GM23338 (cell line): Measurements from ENCODE around the gene DAB1. TPM values are rescaled to one million over a fixed set of nuclear protein-coding genes. Genes with fewer than 3 reads are reported as not detected.

ENCODE experiments used
- ATAC-seq: fragments of 200-7000 bp; cut with Tn5 transposase; 3 replicates; pipeline ENCODE4 v1.9.1; 2020
- DNase-seq: peaks from one replicate; pipeline ENCODE4 v3.0.0-alpha.2; 2015; ENCODE audit warnings: low spot score
- H2AFZ ChIP-seq: fragments of 200-600 bp; sonication (generic); 2 replicates; pipeline ENCODE4 v1.8.0; 2016; ENCODE audit warnings: antibody characterized with exemption, mild to moderate bottlenecking, moderate library complexity
- H3F3A ChIP-seq: fragments of 200-600 bp; sonication (generic); replicated peaks from 2 replicates; pipeline ENCODE4 v1.8.0; 2017; ENCODE audit warnings: antibody characterized with exemption, mixed run types, low read depth
- H3K27ac ChIP-seq: fragments of 200-600 bp; sonication (generic); 2 replicates; pipeline ENCODE4 v1.6.1; 2016; ENCODE audit warnings: low read depth
- H3K27me3 ChIP-seq: fragments of 200-600 bp; sonication (generic); 2 replicates; pipeline ENCODE4 v1.8.0; 2016; ENCODE audit warnings: mild to moderate bottlenecking, mixed run types, moderate library complexity; ENCODE audit not compliant: insufficient read depth
- H3K36me3 ChIP-seq: fragments of 200-600 bp; sonication (generic); 2 replicates; pipeline ENCODE4 v1.8.0; 2016; ENCODE audit warnings: mild to moderate bottlenecking; ENCODE audit not compliant: insufficient read depth
- H3K4me1 ChIP-seq: fragments of 200-600 bp; sonication (generic); 2 replicates; pipeline ENCODE4 v1.8.0; 2016; ENCODE audit warnings: mild to moderate bottlenecking, moderate library complexity; ENCODE audit not compliant: insufficient read depth
- H3K4me2 ChIP-seq: fragments of 200-600 bp; sonication (generic); 2 replicates; pipeline ENCODE4 v1.7.1; 2017; ENCODE audit warnings: mixed run types
- H3K4me3 ChIP-seq: fragments of 200-600 bp; sonication (generic); 2 replicates; pipeline ENCODE4 v1.6.1; 2016; ENCODE audit warnings: mixed run types
- H3K79me2 ChIP-seq: fragments of 200-600 bp; sonication (generic); replicated peaks from 2 replicates; pipeline ENCODE4 v1.8.0; 2017; ENCODE audit warnings: mild to moderate bottlenecking; ENCODE audit not compliant: insufficient read depth
- H3K9me2 ChIP-seq: fragments of 200-600 bp; sonication (generic); 2 replicates; pipeline ENCODE4 v1.8.0; 2017; ENCODE audit not compliant: insufficient read depth
- H4K20me1 ChIP-seq: fragments of 200-600 bp; sonication (generic); replicated peaks from 2 replicates; pipeline ENCODE4 v1.8.0; 2017; ENCODE audit warnings: mild to moderate bottlenecking; ENCODE audit not compliant: insufficient read depth
- H3K27ac Mint-ChIP-seq: 2 replicates; pipeline ENCODE4 v1.8.0; 2020; ENCODE audit warnings: inconsistent platforms, mild to moderate bottlenecking, moderate library complexity, mixed read lengths
- H3K27me3 Mint-ChIP-seq: 3 replicates; pipeline ENCODE4 v1.8.0; 2022; ENCODE audit warnings: low read depth, mild to moderate bottlenecking, moderate library complexity, mixed read lengths, inconsistent platforms; ENCODE audit not compliant: insufficient read depth, poor library complexity
- H3K36me3 Mint-ChIP-seq: 3 replicates; pipeline ENCODE4 v1.8.0; 2021; ENCODE audit warnings: low read depth, mild to moderate bottlenecking, inconsistent platforms, moderate library complexity, mixed read lengths
- H3K4me1 Mint-ChIP-seq: 3 replicates; pipeline ENCODE4 v1.8.0; 2020; ENCODE audit warnings: mild to moderate bottlenecking, inconsistent platforms, mixed read lengths
- H3K4me3 Mint-ChIP-seq: 3 replicates; pipeline ENCODE4 v1.8.0; 2021; ENCODE audit warnings: moderate library complexity, mild to moderate bottlenecking, inconsistent platforms, mixed read lengths
- H3K9me3 Mint-ChIP-seq: 3 replicates; pipeline ENCODE4 v1.8.0; 2020; ENCODE audit warnings: moderate library complexity, mild to moderate bottlenecking, inconsistent platforms, mixed read lengths
- CREB1 ChIP-seq: fragments of 250-450 bp; sonication (Bioruptor Pico); IDR thresholded peaks from 2 replicates; pipeline ENCODE4 v1.5.0; 2020; ENCODE audit warnings: low read depth, mild to moderate bottlenecking, moderate library complexity
- CTCF ChIP-seq, 2 experiments: fragments of 200-600 bp in 1 of 2; sonication (generic) in 1 of 2; conservative IDR thresholded peaks; 2 replicates each; pipeline versions ENCODE4 v1.5.1 to v1.6.1; 2016 to 2017; ENCODE audit warnings: antibody characterized with exemption in 2 of 2, low read depth in 2 of 2, mild to moderate bottlenecking in 2 of 2, moderate library complexity in 1 of 2
- ETS1 ChIP-seq: IDR thresholded peaks from 2 replicates; pipeline ENCODE4 v1.6.1; 2016; ENCODE audit warnings: antibody characterized with exemption
- EZH2 ChIP-seq: fragments of 200-600 bp; sonication (generic); IDR thresholded peaks from one replicate; pipeline ENCODE4 v1.8.0; 2017; ENCODE audit warnings: antibody characterized with exemption, mild to moderate bottlenecking, low read depth; ENCODE audit not compliant: unreplicated experiment
- EZH2phosphoT487 ChIP-seq: fragments of 200-600 bp; sonication (generic); IDR thresholded peaks from one replicate; pipeline ENCODE4 v1.8.1; 2018; ENCODE audit warnings: antibody characterized with exemption; ENCODE audit not compliant: unreplicated experiment
- JUNB ChIP-seq: IDR thresholded peaks from one replicate; pipeline ENCODE4 v1.6.1; 2016; ENCODE audit warnings: antibody characterized with exemption; ENCODE audit not compliant: unreplicated experiment
- NANOG ChIP-seq: IDR thresholded peaks from 2 replicates; pipeline ENCODE4 v1.6.1; 2016; ENCODE audit warnings: antibody characterized with exemption, borderline replicate concordance
- POLR2AphosphoS5 ChIP-seq: IDR thresholded peaks from 2 replicates; pipeline ENCODE4 v1.6.1; 2016; ENCODE audit warnings: antibody characterized with exemption, low read depth
- REST ChIP-seq: IDR thresholded peaks from one replicate; pipeline ENCODE4 v1.6.1; 2018; ENCODE audit warnings: antibody characterized with exemption; ENCODE audit not compliant: unreplicated experiment
- STAT1 ChIP-seq: IDR thresholded peaks from one replicate; pipeline ENCODE4 v1.6.1; 2016; ENCODE audit warnings: antibody characterized with exemption; ENCODE audit not compliant: unreplicated experiment
- ZNF114 ChIP-seq: fragments of 250-450 bp; sonication (Bioruptor Pico); IDR thresholded peaks from 2 replicates; pipeline ENCODE4 v1.5.0; 2020; ENCODE audit warnings: mild to moderate bottlenecking, moderate library complexity
- ZNF331 ChIP-seq: fragments of 250-450 bp; sonication (Bioruptor Pico); IDR thresholded peaks from 2 replicates; pipeline ENCODE4 v1.5.0; 2020; ENCODE audit warnings: low read depth, mild to moderate bottlenecking, moderate library complexity
- ZNF462 ChIP-seq: fragments of 250-450 bp; sonication (Bioruptor Pico); IDR thresholded peaks from 2 replicates; pipeline ENCODE4 v1.5.0; 2020; ENCODE audit warnings: mild to moderate bottlenecking, moderate library complexity
- polyA plus RNA-seq: library from polyadenylated mRNA; unstranded; fragments of >200 nt; fragmentation: Nextera tagmentation; extraction: Ambion mirVana; gene quantifications from 2 replicates; pipeline ENCODE4 v1.2.1, GENCODE V29; 2016
- total RNA-seq: library from RNA; depleted of rRNA; stranded (reverse); fragments of >200 nt; shearing (Covaris generic); gene quantifications from 2 replicates; pipeline ENCODE4 v1.2.3, GENCODE V29; 2014

The DAB1 gene
- total and polyA plus RNA-seq, 2 experiments from 2014 or later, result 12.8 to 14.5 TPM

GRCh38 chr1:57272150-57272549, 151.7 kb downstream of the DAB1 start:
- H3K79me2 ChIP-seq, result 0 out of 2 replicates have a peak, but pooled peaks cover 3% of the 10 kb centered on the region
- H3K27ac Mint-ChIP-seq, result no peak overlapping the region
- ATAC-seq (no peak), DNase-seq (no peak)
- no peak overlapping the region for H3K4me3 Mint-ChIP-seq
- no peaks in the 10 kb centered on the region for H3F3A ChIP-seq
- no peak overlapping the region for H3K27ac ChIP-seq
- peaks cover 3% of the 10 kb centered on the region; the same call in 1 of the 2 replicates for H3K4me1 ChIP-seq
- no peaks in the 10 kb centered on the region; the same call in 1 of the 3 replicates for H3K9me3 Mint-ChIP-seq
- H3K4me1 Mint-ChIP-seq, result peaks cover 16% of the 10 kb centered on the region
- H3K9me2 ChIP-seq, result 0 out of 2 replicates have a peak, but pooled peaks cover 4% of the 10 kb centered on the region
- no peaks in the 10 kb centered on the region for H3K27me3 Mint-ChIP-seq
- H4K20me1 ChIP-seq, result no peaks in the 10 kb centered on the region
- no peak overlapping the region for H3K4me2 ChIP-seq
- TF ChIP-seq CREB1, result no peak
- no peak for TF ChIP-seq REST
- no peak for TF ChIP-seq CTCF (conservative IDR thresholded peaks at IDR 0.05; ENCODE audit: low read depth in 2 of 2)
- no peak for TF ChIP-seq STAT1
- no peak for TF ChIP-seq ETS1
- TF ChIP-seq NANOG, result no peak
- no peak for TF ChIP-seq EZH2phosphoT487
- TF ChIP-seq POLR2AphosphoS5, result no peak
- no peak for TF ChIP-seq ZNF331 (CRISPR knock-in tag)
- TF ChIP-seq ZNF114 (CRISPR knock-in tag), result no peak
- no peak for TF ChIP-seq EZH2
- no peak for TF ChIP-seq JUNB
- no peak for TF ChIP-seq ZNF462 (CRISPR knock-in tag)
- H3K36me3 ChIP-seq, result no peaks in the 10 kb centered on the region
- no peak overlapping the region for H2AFZ ChIP-seq
- H3K27me3 ChIP-seq, result no peaks in the 10 kb centered on the region
- H3K4me3 ChIP-seq, result no peak overlapping the region
- H3K36me3 Mint-ChIP-seq, result no peaks in the 10 kb centered on the region
